HL-60 (cell line): ENCODE measurements around the gene SMIM28.

ENCODE experiments used
- DNase-seq, 2 experiments: peaks; one replicate each; pipeline ENCODE4 v3.0.0-alpha.2; 2010 to 2020; ENCODE audit warnings: low read depth in 1 of 2, low spot score in 1 of 2
- H3K27ac ChIP-seq: fragments of 250-450 bp; sonication (Bioruptor Pico); replicated peaks from 2 replicates; pipeline ENCODE4 v1.5.1; 2020; ENCODE audit warnings: mild to moderate bottlenecking, moderate library complexity
- H3K27me3 ChIP-seq: fragments of 250-450 bp; sonication (Bioruptor Pico); 2 replicates; pipeline ENCODE4 v1.5.1; 2021; ENCODE audit warnings: mild to moderate bottlenecking, moderate library complexity; ENCODE audit not compliant: insufficient read depth, poor library complexity, severe bottlenecking
- H3K4me3 ChIP-seq: replicated peaks from 2 replicates; pipeline ENCODE4 v1.5.1; 2011; ENCODE audit warnings: mild to moderate bottlenecking, control low read depth, low read length; ENCODE audit not compliant: insufficient read depth
- CTCF ChIP-seq: IDR thresholded peaks from one replicate; pipeline ENCODE4 v1.5.1; 2011; ENCODE audit warnings: low read length, control low read depth, inconsistent platforms; ENCODE audit not compliant: insufficient read depth
- GABPA ChIP-seq: IDR thresholded peaks from 2 replicates; pipeline ENCODE4 v1.6.1; 2012; ENCODE audit warnings: low read depth
- POLR2AphosphoS5 ChIP-seq: IDR thresholded peaks from 2 replicates; pipeline ENCODE4 v1.6.1; 2012; ENCODE audit warnings: low read depth
- REST ChIP-seq: IDR thresholded peaks from 2 replicates; pipeline ENCODE4 v1.6.1; 2012; ENCODE audit warnings: low read depth; ENCODE audit not compliant: insufficient replicate concordance
- SPI1 ChIP-seq: IDR thresholded peaks from 2 replicates; pipeline ENCODE4 v1.6.1; 2012; ENCODE audit warnings: low read depth, mild to moderate bottlenecking, borderline replicate concordance

SMIM28 gene

DNA sequence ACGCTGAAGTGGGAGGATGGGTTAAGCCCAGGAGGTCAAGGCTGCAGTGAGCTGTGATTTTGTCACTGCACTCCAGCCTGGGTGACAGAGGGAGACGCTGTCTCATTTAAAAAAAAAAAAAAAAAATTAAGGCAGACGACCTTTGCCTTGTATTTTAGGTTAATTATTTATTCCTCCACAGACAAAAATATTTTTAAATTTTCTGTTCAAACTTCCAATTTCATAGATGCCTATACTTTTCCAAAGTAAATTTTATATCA is 6.3 kb upstream of the SMIM28 start:
- DNase-seq: no peak
- H3K27ac ChIP-seq: no peak overlapping the region
- H3K4me3 ChIP-seq: no peak overlapping the region
- TF ChIP-seq SPI1: no peak
- TF ChIP-seq GABPA: no peak
- TF ChIP-seq CTCF: no peak
- TF ChIP-seq REST: no peak
- no peak for TF ChIP-seq POLR2AphosphoS5
- peaks cover 3% of the 10 kb centered on the region for H3K27me3 ChIP-seq

DNA sequence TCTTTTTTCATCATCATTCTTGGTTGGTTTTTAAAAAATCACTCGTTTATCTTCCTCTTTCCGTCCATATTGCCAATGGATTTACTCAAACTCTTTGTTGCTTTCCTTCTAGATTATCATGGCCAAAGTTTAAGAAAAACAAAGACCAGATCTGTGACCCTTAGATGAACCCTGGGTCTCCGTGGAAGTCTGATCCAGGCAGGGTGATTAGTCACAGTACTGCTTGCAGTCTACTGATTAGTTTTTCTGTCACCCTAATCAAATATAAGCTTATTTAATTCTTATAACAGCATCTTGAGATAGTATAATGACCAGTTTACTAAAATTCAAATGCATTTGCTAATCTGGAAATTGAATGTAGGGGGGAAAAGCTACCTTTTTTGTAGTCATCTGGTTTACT is 6.0 kb upstream of the SMIM28 start:
- Histone ChIP-seq H3K27ac (no peak overlapping the region), H3K4me3 (no peak overlapping the region), H3K27me3 (peaks cover 3% of the 10 kb centered on the region)
- no peak for DNase-seq
- TF ChIP-seq SPI1: no peak
- no peak for TF ChIP-seq GABPA
- TF ChIP-seq POLR2AphosphoS5: no peak
- no peak for TF ChIP-seq REST

- no peak for TF ChIP-seq REST
- TF ChIP-seq GABPA: no peak
- TF ChIP-seq POLR2AphosphoS5: no peak
- TF ChIP-seq SPI1: no peak
- TF ChIP-seq CTCF: no peak
- H3K27me3 ChIP-seq: peaks cover 3% of the 10 kb centered on the region
- no peak for DNase-seq
- H3K4me3 ChIP-seq: no peak overlapping the region
- no peak overlapping the region for H3K27ac ChIP-seq
These were observed 4.8 kb upstream of the SMIM28 start for GRCh38 chr6:138372711-138373463.
